Epithelial cell of proximal tubule (primary cell): ENCODE measurements around the gene MTX1. TPM values are rescaled to one million over a fixed set of nuclear protein-coding genes. Genes with fewer than 3 reads are reported as not detected.

Source experiments
- DNase-seq: peaks from one replicate; pipeline ENCODE4 v3.0.0-alpha.2; 2011; ENCODE audit warnings: low read depth
- H3K4me3 ChIP-seq: 2 replicates; pipeline ENCODE4 v1.5.1; 2011; ENCODE audit warnings: low read depth, mild to moderate bottlenecking, low read length
- total RNA-seq: library from RNA; depleted of rRNA; stranded (reverse); fragments of >200 nt; gene quantifications from 2 replicates; pipeline ENCODE4 v1.2.3, GENCODE V29; 2015
- TF ChIP-seq, protein P1 (sequence below): conservative IDR thresholded peaks from 2 replicates; pipeline ENCODE4 v1.5.1; 2012; ENCODE audit warnings: low read depth, mild to moderate bottlenecking, low read length

Gene MTX1
- total RNA-seq, 1 donor from 2014 or later = 75.2 TPM

DNA sequence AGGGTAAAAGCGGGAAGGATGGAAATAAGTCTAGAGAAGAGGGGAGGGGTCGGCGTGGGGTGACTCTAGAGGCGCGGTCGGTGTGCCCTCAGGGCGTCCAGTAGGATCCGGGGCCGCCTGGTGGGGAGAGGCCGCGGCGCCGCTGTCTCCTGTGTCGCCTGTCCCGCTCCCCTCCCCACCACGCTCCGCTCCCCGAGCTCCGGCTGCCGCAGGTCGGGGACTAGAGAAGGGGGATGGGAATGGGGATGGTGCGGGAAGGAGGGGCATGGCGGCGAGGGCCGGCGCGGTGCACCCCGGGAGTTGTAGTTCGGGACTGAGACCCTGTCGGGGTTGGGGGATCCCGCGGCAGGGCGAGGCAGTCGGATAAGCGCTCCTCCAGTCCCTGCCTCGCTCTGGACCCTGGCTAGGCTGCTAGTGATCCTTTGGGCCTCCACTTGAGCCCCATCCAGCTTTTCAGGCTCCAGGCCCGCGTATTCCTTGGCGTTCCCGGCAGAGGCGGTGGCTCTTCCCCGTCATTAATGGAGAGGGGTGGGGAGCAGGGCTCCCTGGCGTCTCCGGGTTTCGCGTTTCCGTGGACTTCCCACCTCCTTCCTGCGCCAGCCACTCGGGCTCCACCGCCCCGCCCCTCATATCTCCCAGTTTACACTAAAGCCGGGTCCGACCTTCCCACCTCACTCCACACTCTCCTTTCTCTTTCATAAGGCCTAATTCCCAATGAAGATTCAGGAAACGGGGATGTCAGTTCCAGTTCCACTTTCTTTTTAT, 46.9 kb downstream of the MTX1 start, which contains the start of gene ENTREP3:
TSS of gene ENTREP3 (minus strand) at position 241 of the 765 bp plus-strand sequence. CDS start 606 bp downstream, outside the sequence.
- no peak for DNase-seq
- TF ChIP-seq, protein P1, sequence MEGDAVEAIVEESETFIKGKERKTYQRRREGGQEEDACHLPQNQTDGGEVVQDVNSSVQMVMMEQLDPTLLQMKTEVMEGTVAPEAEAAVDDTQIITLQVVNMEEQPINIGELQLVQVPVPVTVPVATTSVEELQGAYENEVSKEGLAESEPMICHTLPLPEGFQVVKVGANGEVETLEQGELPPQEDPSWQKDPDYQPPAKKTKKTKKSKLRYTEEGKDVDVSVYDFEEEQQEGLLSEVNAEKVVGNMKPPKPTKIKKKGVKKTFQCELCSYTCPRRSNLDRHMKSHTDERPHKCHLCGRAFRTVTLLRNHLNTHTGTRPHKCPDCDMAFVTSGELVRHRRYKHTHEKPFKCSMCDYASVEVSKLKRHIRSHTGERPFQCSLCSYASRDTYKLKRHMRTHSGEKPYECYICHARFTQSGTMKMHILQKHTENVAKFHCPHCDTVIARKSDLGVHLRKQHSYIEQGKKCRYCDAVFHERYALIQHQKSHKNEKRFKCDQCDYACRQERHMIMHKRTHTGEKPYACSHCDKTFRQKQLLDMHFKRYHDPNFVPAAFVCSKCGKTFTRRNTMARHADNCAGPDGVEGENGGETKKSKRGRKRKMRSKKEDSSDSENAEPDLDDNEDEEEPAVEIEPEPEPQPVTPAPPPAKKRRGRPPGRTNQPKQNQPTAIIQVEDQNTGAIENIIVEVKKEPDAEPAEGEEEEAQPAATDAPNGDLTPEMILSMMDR = no peak
- H3K4me3 ChIP-seq = peak within 1 kb of the TSS; percentile 89

- TF ChIP-seq, protein P1 = no peak
- H3K4me3 ChIP-seq = peak overlapping the region; percentile 89
- no peak for DNase-seq
Measured at GRCh38 chr1:155256058-155256852, 47.8 kb downstream of the MTX1 start.

GRCh38 chr1:155260276-155260675, 51.8 kb downstream of the MTX1 start:
- DNase-seq = no peak
- TF ChIP-seq, protein P1 = no peak
- H3K4me3 ChIP-seq = no peak overlapping the region

DNA sequence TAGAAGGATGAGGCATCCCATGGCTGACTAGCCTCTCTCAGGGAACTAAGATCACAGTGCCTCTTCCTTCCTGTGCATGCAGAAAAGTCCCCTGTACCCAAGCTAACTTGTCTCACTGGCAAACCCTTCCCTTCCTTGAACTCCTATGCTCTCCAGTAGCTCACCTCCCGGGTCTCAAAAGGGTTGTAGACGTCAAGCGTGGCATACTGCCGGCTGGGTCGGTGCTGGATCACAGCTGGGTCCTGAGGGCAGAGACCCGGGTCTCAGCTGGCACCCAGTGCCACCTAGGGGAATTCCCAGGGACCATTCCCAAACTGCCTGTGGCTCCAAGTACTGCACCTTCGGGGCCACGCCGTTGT, 53.0 kb downstream of the MTX1 start:
- H3K4me3 ChIP-seq = peak overlapping the region; percentile 89
- DNase-seq = no peak
- TF ChIP-seq, protein P1 = peak; percentile 3

GRCh38 chr1:155261852-155262673, 53.6 kb downstream of the MTX1 start, which contains the start of gene SCAMP3:
Gene SCAMP3 (minus strand): TSS chr1:155262360. CDS start chr1:155262151, 209 bp downstream.
- TF ChIP-seq, protein P1 = no peak
- peak within 1 kb of the TSS; percentile 89 for H3K4me3 ChIP-seq
- peak; percentile 94 for DNase-seq

- no peak overlapping the region for H3K4me3 ChIP-seq
- no peak for DNase-seq
- TF ChIP-seq, protein P1 = no peak
Measured at GRCh38 chr1:155263067-155263466, 54.6 kb downstream of the MTX1 start.
